Measurements from ENCODE around the gene SOS2. TPM values are rescaled to one million over a fixed set of nuclear protein-coding genes. Genes with fewer than 3 reads are reported as not detected.
A peak's percentile ranks its signal among the peaks of the same experiment; 100 is the strongest.

Gene SOS2
- total and polyA plus RNA-seq, 7 donors: 19.4 to 55.1 (median 45.0) TPM

DNA sequence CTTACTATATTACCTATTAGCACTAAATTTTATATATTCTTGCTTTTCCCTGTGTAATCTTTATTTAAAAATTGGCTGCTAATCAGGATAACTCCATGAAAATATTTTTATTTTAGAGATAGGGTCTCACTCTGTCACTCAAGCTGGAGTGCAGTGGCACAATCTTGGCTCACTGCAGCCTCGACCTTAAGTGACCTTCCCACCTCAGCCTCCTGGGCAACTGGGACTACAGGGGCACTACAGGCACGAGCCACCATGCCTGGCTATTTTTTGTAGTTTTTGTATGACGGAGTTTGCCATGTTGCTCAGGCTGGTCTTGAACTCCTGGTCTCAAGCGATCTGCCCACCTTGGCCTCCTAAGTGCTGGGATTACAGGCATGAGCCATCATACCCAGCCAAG, 82.6 kb downstream of the SOS2 start:
- intact Hi-C loops (cut with DNase I): no loop called here
- no peak for TF ChIP-seq CTCF (IDR thresholded peaks at IDR 0.05)
- 62 to 78% (median 68%) methylated on average over 4 of the region's 4 CpGs for WGBS, 3 donors
- ATAC-seq: peak in 2 of 4 donors; percentile 52 to 61
- Histone ChIP-seq H3K27ac (no peak overlapping the region), H3K9me3 (no peaks in the 10 kb centered on the region), H3K4me3 (no peak overlapping the region), H3K4me1 (peaks cover 10% of the 10 kb centered on the region), H3K36me3 (ENCODE audit: insufficient read depth in 1 of 2, low read depth in 1 of 2) (peaks cover 0 to 87% of the 10 kb centered on the region in 2 donors), H3K27me3 (ENCODE audit: insufficient read depth in 3 of 3, low read length in 2 of 3) (no peaks in the 10 kb centered on the region)
- DNase-seq: no peak

- Histone ChIP-seq H3K27ac (no peak overlapping the region), H3K4me1 (no peaks in the 10 kb centered on the region), H3K27me3 (ENCODE audit: insufficient read depth in 3 of 3, low read length in 2 of 3) (no peaks in the 10 kb centered on the region), H3K4me3 (no peak overlapping the region), H3K9me3 (no peaks in the 10 kb centered on the region), H3K36me3 (ENCODE audit: insufficient read depth in 1 of 2, low read depth in 1 of 2) (peaks cover 0 to 63% of the 10 kb centered on the region in 2 donors)
- intact Hi-C loops (cut with DNase I): no loop called here
- ATAC-seq (no peak), DNase-seq (no peak)
- no peak for TF ChIP-seq CTCF (IDR thresholded peaks at IDR 0.05)
- 89 to 98% (median 98%) methylated on average over 3 of the region's 3 CpGs for WGBS, 3 donors
These were observed 92.2 kb downstream of the SOS2 start for GRCh38 chr14:50139192-50139591.

DNA sequence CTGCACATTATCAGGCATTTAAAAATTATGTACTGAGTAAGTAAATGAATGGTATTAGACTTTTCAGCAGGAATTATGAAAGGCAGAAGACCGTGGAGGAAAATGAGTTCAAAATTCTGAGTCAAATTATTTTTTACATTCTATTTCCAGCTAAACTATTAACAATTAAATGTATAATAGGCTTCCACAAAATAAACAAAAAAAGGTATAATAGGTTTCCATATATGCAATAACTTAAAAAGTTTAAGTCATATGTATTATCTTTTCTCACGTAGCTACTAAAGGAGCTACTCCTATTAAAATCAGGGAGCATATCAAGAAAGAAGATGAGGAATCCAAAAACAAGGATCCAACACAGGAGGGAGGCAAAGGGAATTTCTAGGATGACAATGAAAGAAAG, 103.6 kb downstream of the SOS2 start:
- DNase-seq: no peak
- ATAC-seq: no peak
- Histone ChIP-seq H3K27me3 (ENCODE audit: insufficient read depth in 3 of 3, low read length in 2 of 3) (no peaks in the 10 kb centered on the region), H3K36me3 (ENCODE audit: insufficient read depth in 1 of 2, low read depth in 1 of 2) (peaks cover 0 to 91% of the 10 kb centered on the region in 2 donors), H3K9me3 (no peaks in the 10 kb centered on the region), H3K4me1 (peaks cover 16% of the 10 kb centered on the region), H3K4me3 (no peak overlapping the region), H3K27ac (no peak overlapping the region)
- intact Hi-C loops (cut with DNase I): no loop called here
- WGBS, 3 donors: 88 to 99% (median 94%) methylated on average over 2 of the region's 2 CpGs
- no peak for TF ChIP-seq CTCF (IDR thresholded peaks at IDR 0.05)

GRCh38 chr14:50123062-50123461, 108.3 kb downstream of the SOS2 start:
- Histone ChIP-seq H3K27ac (no peak overlapping the region), H3K27me3 (ENCODE audit: insufficient read depth in 3 of 3, low read length in 2 of 3) (no peaks in the 10 kb centered on the region), H3K4me3 (no peak overlapping the region), H3K4me1 (peaks cover 16% of the 10 kb centered on the region), H3K36me3 (ENCODE audit: insufficient read depth in 1 of 2, low read depth in 1 of 2) (peaks cover 0 to 87% of the 10 kb centered on the region in 2 donors), H3K9me3 (no peaks in the 10 kb centered on the region)
- ATAC-seq (peak in 1 of 4 donors; percentile 28), DNase-seq (no peak)
- WGBS, 3 donors: 49 to 97% (median 79%) methylated on average over 3 of the region's 3 CpGs
- no peak for TF ChIP-seq CTCF (IDR thresholded peaks at IDR 0.05)
- intact Hi-C loops (cut with DNase I): no loop called here

DNA sequence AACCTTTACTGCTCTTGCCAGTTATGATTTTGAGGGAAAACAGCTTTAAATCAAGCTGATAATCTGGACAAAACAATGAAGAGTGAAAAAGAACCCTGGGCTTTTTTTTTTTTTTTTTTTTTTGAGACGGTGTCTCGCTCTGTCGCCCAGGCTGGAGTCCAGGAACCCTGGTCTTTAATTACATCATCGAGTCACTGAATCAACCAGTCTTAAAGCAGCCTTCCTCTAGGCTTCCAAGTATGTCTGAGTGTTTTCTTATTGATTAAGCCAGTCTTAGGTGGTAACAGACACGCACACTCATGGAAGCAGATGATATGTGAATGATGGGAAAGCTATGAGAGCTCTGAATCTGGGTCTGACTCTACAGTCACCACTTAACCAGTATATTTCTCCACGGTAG, 109.1 kb downstream of the SOS2 start:
- no peak for TF ChIP-seq CTCF (IDR thresholded peaks at IDR 0.05)
- Histone ChIP-seq H3K36me3 (ENCODE audit: insufficient read depth in 1 of 2, low read depth in 1 of 2) (peaks cover 0 to 87% of the 10 kb centered on the region in 2 donors), H3K27me3 (ENCODE audit: insufficient read depth in 3 of 3, low read length in 2 of 3) (no peaks in the 10 kb centered on the region), H3K27ac (no peak overlapping the region), H3K9me3 (no peaks in the 10 kb centered on the region), H3K4me3 (no peak overlapping the region), H3K4me1 (peaks cover 19% of the 10 kb centered on the region)
- intact Hi-C loops (cut with DNase I): no loop called here
- WGBS, 3 donors: 78 to 89% (median 88%) methylated on average over 6 of the region's 6 CpGs
- no peak for ATAC-seq
- no peak for DNase-seq

Measured in psoas muscle (tissue), 8 donors.